ENCODE data around the gene DNHD1. TPM values are rescaled to one million over a fixed set of nuclear protein-coding genes. Genes with fewer than 3 reads are reported as not detected.
A peak's percentile ranks its signal among the peaks of the same experiment; 100 is the strongest.

DNHD1 gene
- total RNA-seq, 4 donors from 2014 or later = 3.4 to 10.5 (median 4.3) TPM

DNA sequence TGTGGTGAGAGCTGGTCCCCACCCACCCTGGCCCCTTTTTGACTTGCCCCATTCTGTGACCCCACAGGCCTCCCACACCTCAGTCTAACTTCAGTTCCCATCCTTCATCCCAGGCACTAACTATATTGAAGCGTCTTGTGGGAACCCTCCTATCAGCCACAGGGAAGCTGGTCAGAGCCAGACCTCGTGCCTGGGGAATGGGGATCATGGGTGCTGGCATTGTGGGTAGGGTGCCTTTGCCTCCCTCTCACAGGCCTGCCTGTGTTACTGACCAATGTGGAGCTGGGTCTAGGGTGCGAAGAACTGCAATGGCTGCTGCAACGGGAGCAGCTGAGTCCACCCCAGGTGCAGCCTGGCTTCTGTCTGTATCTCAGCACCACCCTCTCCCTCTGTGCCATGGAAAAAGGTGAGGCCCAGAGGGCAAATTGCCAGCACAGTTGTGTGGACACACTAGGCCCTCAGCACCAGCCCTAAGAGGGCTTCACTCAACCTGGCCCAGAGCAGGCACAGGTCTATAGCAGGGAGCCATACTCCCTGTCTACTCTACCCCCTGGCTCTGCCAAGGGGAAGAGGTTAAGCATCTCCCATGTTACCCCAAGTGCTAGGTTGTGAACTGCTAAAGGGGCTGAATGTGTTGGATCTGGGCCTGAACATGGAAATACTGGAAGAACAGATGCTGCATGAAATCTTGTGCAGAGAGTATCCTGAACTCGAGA, 69.1 kb downstream of the DNHD1 start:
- TF ChIP-seq, protein P1, sequence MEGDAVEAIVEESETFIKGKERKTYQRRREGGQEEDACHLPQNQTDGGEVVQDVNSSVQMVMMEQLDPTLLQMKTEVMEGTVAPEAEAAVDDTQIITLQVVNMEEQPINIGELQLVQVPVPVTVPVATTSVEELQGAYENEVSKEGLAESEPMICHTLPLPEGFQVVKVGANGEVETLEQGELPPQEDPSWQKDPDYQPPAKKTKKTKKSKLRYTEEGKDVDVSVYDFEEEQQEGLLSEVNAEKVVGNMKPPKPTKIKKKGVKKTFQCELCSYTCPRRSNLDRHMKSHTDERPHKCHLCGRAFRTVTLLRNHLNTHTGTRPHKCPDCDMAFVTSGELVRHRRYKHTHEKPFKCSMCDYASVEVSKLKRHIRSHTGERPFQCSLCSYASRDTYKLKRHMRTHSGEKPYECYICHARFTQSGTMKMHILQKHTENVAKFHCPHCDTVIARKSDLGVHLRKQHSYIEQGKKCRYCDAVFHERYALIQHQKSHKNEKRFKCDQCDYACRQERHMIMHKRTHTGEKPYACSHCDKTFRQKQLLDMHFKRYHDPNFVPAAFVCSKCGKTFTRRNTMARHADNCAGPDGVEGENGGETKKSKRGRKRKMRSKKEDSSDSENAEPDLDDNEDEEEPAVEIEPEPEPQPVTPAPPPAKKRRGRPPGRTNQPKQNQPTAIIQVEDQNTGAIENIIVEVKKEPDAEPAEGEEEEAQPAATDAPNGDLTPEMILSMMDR (IDR thresholded peaks at IDR 0.05 in 4 of 5, conservative IDR thresholded peaks at IDR 0.05 in 1 of 5) = no peak
- no peak for TF ChIP-seq POLR2A (IDR thresholded peaks at IDR 0.05)
- no peaks in the 10 kb centered on the region for H3K27me3 ChIP-seq
- intact Hi-C loops (cut with DNase I; ENCODE audit: low total_unique reads) = loop anchor here (2.0 kb wide), 1 partner anchor 19 kb away; no protein-coding TSS in a partner anchor
- no peaks in the 10 kb centered on the region for H3K9me3 ChIP-seq
- DNase-seq (no peak), ATAC-seq (no peak)
- H3K4me3 ChIP-seq = no peak overlapping the region
- H3K4me1 ChIP-seq = peaks cover 19 to 28% of the 10 kb centered on the region in 2 donors
- in situ Hi-C loops (cut with MboI; ENCODE audit: low sequenced_read_pairs in 4 of 4) = no loop called here
- peak overlapping the region; percentile 78 to 88 (median 86) for H3K27ac ChIP-seq
- H3K36me3 ChIP-seq = peaks cover 0 to 4% of the 10 kb centered on the region in 2 donors

DNA sequence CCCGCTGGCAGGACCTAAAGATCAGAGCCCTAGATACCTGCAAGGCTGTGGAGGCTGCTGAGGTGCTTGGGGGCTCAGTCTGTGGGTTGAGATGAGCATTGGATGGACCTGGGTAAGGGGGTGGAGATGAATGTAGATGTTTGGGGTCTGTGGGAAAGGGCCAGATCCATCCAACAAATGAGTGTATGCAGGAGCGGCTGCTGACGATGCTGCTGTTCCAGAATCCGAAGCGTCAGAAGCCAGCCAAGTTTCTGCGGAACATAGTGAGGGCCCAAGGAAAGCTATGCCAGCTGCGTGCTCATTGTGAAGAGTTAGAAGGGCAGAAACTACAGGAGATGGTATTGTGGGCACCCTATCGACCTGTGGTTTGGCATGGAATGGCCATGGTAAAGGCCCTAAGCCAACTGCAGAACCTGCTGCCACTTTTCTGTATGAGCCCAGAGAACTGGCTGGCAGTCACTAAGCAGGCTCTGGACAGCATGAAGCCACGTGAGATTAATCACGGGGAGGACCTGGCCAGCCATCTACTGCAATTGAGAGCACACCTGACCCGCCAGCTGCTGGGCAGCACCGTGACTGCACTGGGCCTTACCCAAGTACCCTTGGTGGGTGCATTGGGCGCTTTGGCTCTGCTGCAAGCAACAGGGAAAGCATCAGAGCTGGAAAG, 69.8 kb downstream of the DNHD1 start:
- in situ Hi-C loops (cut with MboI; ENCODE audit: low sequenced_read_pairs in 4 of 4) = no loop called here
- peak; percentile 81 to 83 for DNase-seq
- Histone ChIP-seq H3K27ac (peak overlapping the region; percentile 78 to 88 (median 86)), H3K9me3 (no peaks in the 10 kb centered on the region), H3K4me1 (peaks cover 25 to 28% of the 10 kb centered on the region in 2 donors), H3K4me3 (no peak overlapping the region), H3K27me3 (no peaks in the 10 kb centered on the region), H3K36me3 (peaks cover 0 to 4% of the 10 kb centered on the region in 2 donors)
- TF ChIP-seq, protein P1 (IDR thresholded peaks at IDR 0.05 in 4 of 5, conservative IDR thresholded peaks at IDR 0.05 in 1 of 5) = peak in 1 of 5 experiments; percentile 11
- no peak for TF ChIP-seq POLR2A (IDR thresholded peaks at IDR 0.05)
- intact Hi-C loops (cut with DNase I; ENCODE audit: low total_unique reads) = loop anchor here (2.0 kb wide), 1 partner anchor 20 kb away; no protein-coding TSS in a partner anchor
- peak; percentile 72 to 92 for ATAC-seq

DNA sequence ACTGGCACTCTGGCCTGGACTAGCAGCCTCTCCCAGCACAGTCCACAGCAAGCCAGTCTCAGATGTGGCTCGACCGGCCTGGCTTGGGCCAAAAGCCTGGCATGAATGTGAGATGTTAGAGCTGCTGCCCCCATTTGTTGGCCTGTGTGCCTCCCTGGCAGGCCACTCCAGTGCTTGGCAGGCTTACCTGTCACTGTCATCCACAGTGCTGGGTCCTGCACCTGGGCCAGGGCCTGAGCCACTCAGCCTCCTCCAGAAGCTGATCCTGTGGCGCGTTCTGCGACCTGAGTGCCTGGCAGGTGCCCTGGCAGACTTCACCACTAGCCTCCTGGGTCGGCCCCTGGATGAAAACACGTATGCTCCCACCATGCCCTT, 70.3 kb downstream of the DNHD1 start:
- Histone ChIP-seq H3K4me1 (peaks cover 25 to 28% of the 10 kb centered on the region in 2 donors), H3K4me3 (no peak overlapping the region), H3K36me3 (peaks cover 0 to 4% of the 10 kb centered on the region in 2 donors), H3K9me3 (no peaks in the 10 kb centered on the region), H3K27me3 (no peaks in the 10 kb centered on the region), H3K27ac (peak overlapping the region; percentile 78 to 88 (median 86))
- TF ChIP-seq POLR2A (IDR thresholded peaks at IDR 0.05) = peak in 1 of 2 donors; percentile 22
- TF ChIP-seq, protein P1 (IDR thresholded peaks at IDR 0.05 in 4 of 5, conservative IDR thresholded peaks at IDR 0.05 in 1 of 5) = no peak
- DNase-seq (no peak), ATAC-seq (peak in 1 of 2 donors; percentile 24)
- in situ Hi-C loops (cut with MboI; ENCODE audit: low sequenced_read_pairs in 4 of 4) (no loop called here), intact Hi-C loops (cut with DNase I; ENCODE audit: low total_unique reads) (loop anchor here (2.0 kb wide), 1 partner anchor 21 kb away; no protein-coding TSS in a partner anchor)

DNA sequence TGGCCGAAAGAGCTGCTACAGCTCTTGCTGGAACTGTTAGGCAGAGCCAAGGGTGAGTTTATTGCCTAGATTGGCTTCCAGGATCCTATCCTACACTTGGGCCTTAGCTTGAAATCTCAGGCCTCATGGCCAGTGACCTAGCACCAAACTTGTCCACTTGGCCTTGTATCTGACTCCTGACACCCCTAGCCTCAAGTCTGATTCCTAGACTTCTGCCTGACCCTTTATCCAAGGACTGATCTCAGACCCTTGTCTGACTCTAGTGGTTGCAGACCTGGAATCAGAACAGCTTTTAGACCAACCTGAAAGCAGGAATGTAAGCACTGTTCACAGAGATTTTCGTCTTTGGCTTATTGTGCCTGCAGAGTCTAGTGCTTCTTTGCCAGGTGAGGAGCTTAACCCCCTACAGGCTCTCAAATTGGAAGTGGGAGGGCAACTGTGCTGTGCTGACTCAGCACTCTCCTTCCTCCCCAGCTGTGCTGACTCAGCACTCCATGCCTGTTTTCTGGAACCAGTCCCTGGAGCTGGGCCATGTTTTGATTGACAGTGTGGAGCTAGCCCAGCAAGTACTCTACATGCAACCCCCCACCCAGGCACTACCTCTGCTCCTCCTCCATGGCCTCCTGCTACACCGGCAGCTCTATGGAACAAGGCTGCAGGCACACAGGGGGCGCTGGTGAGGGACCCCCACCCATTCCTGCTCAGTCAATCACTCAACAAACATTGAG, 71.3 kb downstream of the DNHD1 start:
- in situ Hi-C loops (cut with MboI; ENCODE audit: low sequenced_read_pairs in 4 of 4) (no loop called here), intact Hi-C loops (cut with DNase I; ENCODE audit: low total_unique reads) (no loop called here)
- Histone ChIP-seq H3K9me3 (no peaks in the 10 kb centered on the region), H3K4me3 (no peak overlapping the region), H3K36me3 (peaks cover 0 to 5% of the 10 kb centered on the region in 2 donors), H3K27ac (peak overlapping the region; percentile 78 to 88 (median 86)), H3K27me3 (no peaks in the 10 kb centered on the region), H3K4me1 (peaks cover 25 to 28% of the 10 kb centered on the region in 2 donors)
- TF ChIP-seq, protein P1 (IDR thresholded peaks at IDR 0.05 in 4 of 5, conservative IDR thresholded peaks at IDR 0.05 in 1 of 5) = no peak
- TF ChIP-seq POLR2A (IDR thresholded peaks at IDR 0.05) = no peak
- DNase-seq = peak in 1 of 2 donors; percentile 66
- peak in 1 of 2 donors; percentile 13 for ATAC-seq
